Neural crest cell (in vitro differentiated cells): Measurements from ENCODE around the gene CRYZL1. TPM values are rescaled to one million over a fixed set of nuclear protein-coding genes. Genes with fewer than 3 reads are reported as not detected.

Experiments
- DNase-seq: peaks from one replicate; pipeline ENCODE4 v3.0.0; 2021; ENCODE audit warnings: low read depth, mixed read lengths, low spot score
- H3K27ac Mint-ChIP-seq: one replicate; pipeline ENCODE4 v1.8.0; 2021; ENCODE audit warnings: mild to moderate bottlenecking, mixed read lengths; ENCODE audit not compliant: unreplicated experiment
- H3K27me3 Mint-ChIP-seq: 2 replicates; pipeline ENCODE4 v1.8.0; 2021; ENCODE audit warnings: low read depth, mild to moderate bottlenecking, mixed read lengths
- H3K36me3 Mint-ChIP-seq: 2 replicates; pipeline ENCODE4 v1.8.0; 2021; ENCODE audit warnings: low read depth, mild to moderate bottlenecking, mixed read lengths
- H3K4me1 Mint-ChIP-seq: 2 replicates; pipeline ENCODE4 v1.8.0; 2021; ENCODE audit warnings: mixed read lengths
- H3K4me3 Mint-ChIP-seq: one replicate; pipeline ENCODE4 v1.8.0; 2021; ENCODE audit warnings: mild to moderate bottlenecking, mixed read lengths
- H3K9me3 Mint-ChIP-seq: 2 replicates; pipeline ENCODE4 v1.8.0; 2021; ENCODE audit warnings: mixed read lengths
- total RNA-seq: library from RNA; stranded (reverse); gene quantifications from 2 replicates; pipeline ENCODE4 v1.2.1, GENCODE V29; 2021
- TF ChIP-seq, protein P1 (sequence below): fragments of 200-600 bp; sonication (generic); conservative IDR thresholded peaks from 2 replicates; pipeline ENCODE4 v1.5.0; 2021; ENCODE audit warnings: antibody characterized with exemption, mild to moderate bottlenecking

The CRYZL1 gene
- total RNA-seq, 1 donor from 2014 or later, result 55.8 TPM

DNA sequence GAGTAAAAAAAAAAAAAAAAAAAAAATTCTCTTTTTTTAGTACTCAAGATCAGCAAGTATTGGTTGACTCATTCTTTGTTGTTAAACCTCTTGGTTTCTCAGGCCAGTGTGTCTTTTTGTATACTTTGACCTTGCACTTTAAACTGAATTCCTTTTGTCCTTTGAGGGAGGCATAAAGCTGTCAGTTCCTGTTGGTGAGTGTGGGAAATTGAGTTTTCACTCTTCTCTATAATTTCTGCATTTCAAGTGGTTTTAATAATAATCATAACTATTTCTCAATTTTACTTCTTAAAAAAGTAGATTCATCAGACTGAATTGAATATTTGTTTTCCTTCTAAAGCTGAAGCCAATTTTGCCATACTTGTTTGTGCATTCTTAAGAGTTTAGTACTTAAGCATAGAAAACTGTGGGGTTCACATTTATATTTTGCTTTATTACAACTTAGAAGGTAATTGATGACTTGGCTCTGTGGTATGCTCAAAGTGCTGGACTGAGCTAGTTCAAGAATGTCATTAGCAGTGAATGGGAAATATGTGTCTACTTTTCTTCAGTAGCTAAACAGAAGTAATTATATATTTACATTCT, 44.2 kb upstream of the CRYZL1 start:
- Mint-ChIP-seq H3K27ac (peak overlapping the region; percentile 31), H3K9me3 (no peaks in the 10 kb centered on the region), H3K36me3 (no peaks in the 10 kb centered on the region), H3K4me3 (peak overlapping the region; percentile 42), H3K27me3 (no peaks in the 10 kb centered on the region), H3K4me1 (peaks cover 59% of the 10 kb centered on the region)
- no peak for DNase-seq
- TF ChIP-seq, protein P1, sequence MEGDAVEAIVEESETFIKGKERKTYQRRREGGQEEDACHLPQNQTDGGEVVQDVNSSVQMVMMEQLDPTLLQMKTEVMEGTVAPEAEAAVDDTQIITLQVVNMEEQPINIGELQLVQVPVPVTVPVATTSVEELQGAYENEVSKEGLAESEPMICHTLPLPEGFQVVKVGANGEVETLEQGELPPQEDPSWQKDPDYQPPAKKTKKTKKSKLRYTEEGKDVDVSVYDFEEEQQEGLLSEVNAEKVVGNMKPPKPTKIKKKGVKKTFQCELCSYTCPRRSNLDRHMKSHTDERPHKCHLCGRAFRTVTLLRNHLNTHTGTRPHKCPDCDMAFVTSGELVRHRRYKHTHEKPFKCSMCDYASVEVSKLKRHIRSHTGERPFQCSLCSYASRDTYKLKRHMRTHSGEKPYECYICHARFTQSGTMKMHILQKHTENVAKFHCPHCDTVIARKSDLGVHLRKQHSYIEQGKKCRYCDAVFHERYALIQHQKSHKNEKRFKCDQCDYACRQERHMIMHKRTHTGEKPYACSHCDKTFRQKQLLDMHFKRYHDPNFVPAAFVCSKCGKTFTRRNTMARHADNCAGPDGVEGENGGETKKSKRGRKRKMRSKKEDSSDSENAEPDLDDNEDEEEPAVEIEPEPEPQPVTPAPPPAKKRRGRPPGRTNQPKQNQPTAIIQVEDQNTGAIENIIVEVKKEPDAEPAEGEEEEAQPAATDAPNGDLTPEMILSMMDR, result no peak

- TF ChIP-seq, protein P1, result no peak
- Mint-ChIP-seq H3K36me3 (no peaks in the 10 kb centered on the region), H3K4me1 (peaks cover 59% of the 10 kb centered on the region), H3K27ac (peak overlapping the region; percentile 9), H3K27me3 (no peaks in the 10 kb centered on the region), H3K9me3 (no peaks in the 10 kb centered on the region), H3K4me3 (peak overlapping the region; percentile 15)
- DNase-seq, result no peak
Observed at GRCh38 chr21:33684923-33685560, 43.5 kb upstream of the CRYZL1 start.

DNA sequence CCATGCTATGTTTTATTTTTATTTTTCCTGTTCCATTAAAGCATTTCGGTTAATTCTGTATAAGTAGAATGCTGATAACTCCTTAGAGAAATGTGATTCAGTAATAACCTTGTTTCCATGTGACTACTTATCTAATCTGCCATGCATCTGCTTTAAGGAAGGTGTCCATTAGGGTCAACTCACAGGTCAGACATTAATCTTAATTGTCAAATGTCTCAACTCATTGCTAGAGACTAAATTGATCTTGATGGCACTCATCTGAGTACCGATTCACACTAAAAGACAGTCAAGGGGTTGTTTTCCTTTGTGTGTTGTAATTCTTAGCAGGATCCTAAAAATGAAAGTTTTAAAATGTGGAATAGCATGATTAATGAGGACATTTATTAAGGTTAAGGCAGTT, 42.5 kb upstream of the CRYZL1 start:
- DNase-seq, result no peak
- no peak overlapping the region for H3K4me3 Mint-ChIP-seq
- H3K4me1 Mint-ChIP-seq, result peaks cover 61% of the 10 kb centered on the region
- H3K9me3 Mint-ChIP-seq, result no peaks in the 10 kb centered on the region
- H3K27ac Mint-ChIP-seq, result no peak overlapping the region
- H3K36me3 Mint-ChIP-seq, result no peaks in the 10 kb centered on the region
- TF ChIP-seq, protein P1, result no peak
- H3K27me3 Mint-ChIP-seq, result no peaks in the 10 kb centered on the region

DNA sequence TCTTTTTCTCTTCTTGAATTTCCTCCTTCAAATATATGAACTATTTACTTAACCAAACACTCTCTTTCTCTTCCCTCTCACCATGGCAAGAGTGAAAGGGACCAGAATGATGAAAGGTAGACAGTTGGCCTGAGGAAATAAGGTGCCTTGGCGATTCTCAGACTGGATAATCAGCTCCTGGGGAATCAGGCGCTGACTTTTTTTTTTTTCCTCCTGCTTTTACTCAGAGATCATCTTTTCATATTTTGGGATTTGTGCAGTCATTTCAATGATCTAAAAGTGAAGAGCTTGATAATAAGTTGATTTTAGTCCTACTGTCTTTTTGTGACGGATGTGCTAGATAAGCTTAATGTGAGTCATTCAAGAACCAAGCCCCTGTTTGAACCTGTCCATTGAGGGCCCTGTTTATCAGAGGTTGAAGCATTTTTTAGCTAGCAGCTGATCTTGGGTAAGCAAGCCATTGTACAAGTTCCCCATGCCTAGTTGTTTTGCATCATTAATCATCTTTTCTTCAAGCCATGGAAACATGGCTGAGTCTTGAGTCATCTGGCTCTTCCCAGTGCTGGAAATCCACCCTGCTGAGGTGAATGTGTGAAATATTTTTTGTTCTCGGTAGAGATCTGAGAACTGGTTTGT, 41.6 kb upstream of the CRYZL1 start:
- H3K4me3 Mint-ChIP-seq, result no peak overlapping the region
- DNase-seq, result no peak
- H3K4me1 Mint-ChIP-seq, result peaks cover 59% of the 10 kb centered on the region
- H3K9me3 Mint-ChIP-seq, result no peaks in the 10 kb centered on the region
- H3K27ac Mint-ChIP-seq, result no peak overlapping the region
- no peaks in the 10 kb centered on the region for H3K27me3 Mint-ChIP-seq
- no peaks in the 10 kb centered on the region for H3K36me3 Mint-ChIP-seq
- TF ChIP-seq, protein P1, result no peak

- no peaks in the 10 kb centered on the region for H3K9me3 Mint-ChIP-seq
- H3K27ac Mint-ChIP-seq, result no peak overlapping the region
- no peaks in the 10 kb centered on the region for H3K36me3 Mint-ChIP-seq
- TF ChIP-seq, protein P1, result no peak
- H3K4me3 Mint-ChIP-seq, result no peak overlapping the region
- no peaks in the 10 kb centered on the region for H3K27me3 Mint-ChIP-seq
- no peak for DNase-seq
- peaks cover 44% of the 10 kb centered on the region for H3K4me1 Mint-ChIP-seq
Observed at GRCh38 chr21:33680870-33681269, 39.3 kb upstream of the CRYZL1 start.
